SH-SY5Y (cell line): Measurements from ENCODE around the gene PLPPR5.

Source experiments
- GATA2 ChIP-seq: IDR thresholded peaks from 2 replicates; pipeline ENCODE4 v1.6.1; 2011; ENCODE audit warnings: mild to moderate bottlenecking, low read depth, low read length
- GATA3 ChIP-seq: IDR thresholded peaks from 2 replicates; pipeline ENCODE4 v1.6.1; 2011; ENCODE audit warnings: low read depth, mild to moderate bottlenecking, low read length, moderate library complexity

DNA sequence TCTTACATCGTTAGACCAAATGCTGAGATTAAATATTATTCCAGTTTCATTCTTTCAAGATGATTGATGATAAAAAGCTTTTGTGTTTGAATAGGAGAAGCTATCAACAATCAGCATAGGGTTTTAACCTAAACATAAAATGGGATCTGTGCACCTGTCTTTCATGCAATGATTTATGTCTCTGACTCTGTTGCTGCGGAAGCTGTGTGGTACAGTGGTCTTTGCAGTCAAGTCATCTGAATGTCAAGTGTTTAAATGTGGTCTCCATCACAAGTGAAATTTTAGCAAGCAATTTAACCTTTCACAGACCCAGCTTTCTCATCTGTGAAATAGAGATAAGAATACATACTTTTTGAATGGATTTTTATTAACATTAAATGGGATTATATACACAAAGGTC is 107.2 kb downstream of the PLPPR5 start:
- TF ChIP-seq GATA2 (no peak), GATA3 (no peak)
